PFSK-1 (cell line): ENCODE measurements around the gene ADAMTS16.

Source experiments
- FOXP2 ChIP-seq: optimal IDR thresholded peaks from 2 replicates; pipeline ENCODE3; 2011; ENCODE audit warnings: borderline replicate concordance, control low read depth, inconsistent platforms; ENCODE audit not compliant: insufficient read depth; ENCODE audit errors: extremely low read length, extremely low read depth
- POLR2AphosphoS5 ChIP-seq: IDR thresholded peaks from 2 replicates; pipeline ENCODE4 v1.6.1; 2012; ENCODE audit warnings: low read depth, mild to moderate bottlenecking, control low read depth, low read length, moderate library complexity
- SIN3A ChIP-seq: IDR thresholded peaks from 2 replicates; pipeline ENCODE4 v1.6.1; 2012; ENCODE audit warnings: mild to moderate bottlenecking, low read length, moderate library complexity, borderline replicate concordance; ENCODE audit not compliant: insufficient read depth
- TAF1 ChIP-seq: IDR thresholded peaks from 2 replicates; pipeline ENCODE4 v1.6.1; 2012; ENCODE audit warnings: low read length, control low read depth, borderline replicate concordance; ENCODE audit not compliant: insufficient read depth
- TF ChIP-seq, protein P1 (sequence below), 2 experiments: IDR thresholded peaks; 2 replicates each; pipeline versions ENCODE4 v1.6.1 to v1.8.0; 2011 to 2012; ENCODE audit warnings: low read depth in 2 of 2, low read length in 2 of 2, control low read depth in 1 of 2, inconsistent platforms in 1 of 2, mild to moderate bottlenecking in 1 of 2, moderate library complexity in 1 of 2; ENCODE audit not compliant: insufficient read depth in 1 of 2

Gene ADAMTS16

DNA sequence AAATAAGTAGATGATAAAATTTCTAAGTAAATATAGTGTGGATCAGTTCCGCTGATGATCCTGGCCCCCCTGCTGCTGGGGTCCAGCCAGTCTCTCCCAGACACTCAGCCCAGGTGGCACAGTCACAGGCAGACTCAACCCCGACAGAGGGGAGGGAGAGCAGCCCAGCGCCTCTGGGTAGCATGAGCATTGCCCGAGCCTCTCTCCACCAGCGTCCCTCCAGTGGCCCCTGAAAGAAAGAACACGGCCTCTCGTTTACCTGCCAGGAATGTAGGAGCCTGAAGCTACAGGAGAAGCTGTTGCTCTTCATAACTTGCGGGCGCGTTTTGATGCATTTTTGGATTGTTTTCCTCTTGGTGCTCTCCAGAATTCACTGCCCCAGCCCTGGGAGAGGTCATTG, 213.6 kb downstream of the ADAMTS16 start:
- no peak for TF ChIP-seq POLR2AphosphoS5
- TF ChIP-seq TAF1: no peak
- TF ChIP-seq, protein P1, sequence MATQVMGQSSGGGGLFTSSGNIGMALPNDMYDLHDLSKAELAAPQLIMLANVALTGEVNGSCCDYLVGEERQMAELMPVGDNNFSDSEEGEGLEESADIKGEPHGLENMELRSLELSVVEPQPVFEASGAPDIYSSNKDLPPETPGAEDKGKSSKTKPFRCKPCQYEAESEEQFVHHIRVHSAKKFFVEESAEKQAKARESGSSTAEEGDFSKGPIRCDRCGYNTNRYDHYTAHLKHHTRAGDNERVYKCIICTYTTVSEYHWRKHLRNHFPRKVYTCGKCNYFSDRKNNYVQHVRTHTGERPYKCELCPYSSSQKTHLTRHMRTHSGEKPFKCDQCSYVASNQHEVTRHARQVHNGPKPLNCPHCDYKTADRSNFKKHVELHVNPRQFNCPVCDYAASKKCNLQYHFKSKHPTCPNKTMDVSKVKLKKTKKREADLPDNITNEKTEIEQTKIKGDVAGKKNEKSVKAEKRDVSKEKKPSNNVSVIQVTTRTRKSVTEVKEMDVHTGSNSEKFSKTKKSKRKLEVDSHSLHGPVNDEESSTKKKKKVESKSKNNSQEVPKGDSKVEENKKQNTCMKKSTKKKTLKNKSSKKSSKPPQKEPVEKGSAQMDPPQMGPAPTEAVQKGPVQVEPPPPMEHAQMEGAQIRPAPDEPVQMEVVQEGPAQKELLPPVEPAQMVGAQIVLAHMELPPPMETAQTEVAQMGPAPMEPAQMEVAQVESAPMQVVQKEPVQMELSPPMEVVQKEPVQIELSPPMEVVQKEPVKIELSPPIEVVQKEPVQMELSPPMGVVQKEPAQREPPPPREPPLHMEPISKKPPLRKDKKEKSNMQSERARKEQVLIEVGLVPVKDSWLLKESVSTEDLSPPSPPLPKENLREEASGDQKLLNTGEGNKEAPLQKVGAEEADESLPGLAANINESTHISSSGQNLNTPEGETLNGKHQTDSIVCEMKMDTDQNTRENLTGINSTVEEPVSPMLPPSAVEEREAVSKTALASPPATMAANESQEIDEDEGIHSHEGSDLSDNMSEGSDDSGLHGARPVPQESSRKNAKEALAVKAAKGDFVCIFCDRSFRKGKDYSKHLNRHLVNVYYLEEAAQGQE (IDR thresholded peaks at IDR 0.05; ENCODE audit: insufficient read depth in 1 of 2, low read depth in 2 of 2, low read length in 2 of 2): no peak
- no peak for TF ChIP-seq SIN3A
- TF ChIP-seq FOXP2: no peak

DNA sequence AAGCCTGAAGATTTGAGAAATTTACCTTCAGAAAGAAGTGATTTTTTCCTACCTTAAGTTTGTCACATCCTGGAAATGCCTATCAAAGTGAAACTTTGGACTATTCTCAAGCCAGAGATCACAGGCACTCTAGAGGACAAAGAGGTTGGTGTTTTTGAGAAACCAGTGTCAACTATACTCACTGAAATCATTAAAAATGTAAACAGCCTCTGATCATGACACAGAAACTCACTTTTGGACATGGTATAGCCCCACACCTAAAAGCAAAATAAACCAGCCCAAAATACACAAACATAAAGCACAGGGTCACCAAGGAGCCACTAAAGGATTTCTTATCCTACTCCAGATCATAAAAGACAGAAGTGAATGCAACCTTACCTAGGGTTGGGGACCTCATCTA, 216.6 kb downstream of the ADAMTS16 start:
- TF ChIP-seq POLR2AphosphoS5 (no peak), SIN3A (no peak), TAF1 (no peak), FOXP2 (no peak)
- TF ChIP-seq, protein P1 (IDR thresholded peaks at IDR 0.05; ENCODE audit: insufficient read depth in 1 of 2, low read depth in 2 of 2, low read length in 2 of 2): no peak

- no peak for TF ChIP-seq TAF1
- TF ChIP-seq FOXP2: no peak
- TF ChIP-seq, protein P1 (IDR thresholded peaks at IDR 0.05; ENCODE audit: insufficient read depth in 1 of 2, low read depth in 2 of 2, low read length in 2 of 2): no peak
- no peak for TF ChIP-seq SIN3A
- TF ChIP-seq POLR2AphosphoS5: no peak
Observed at GRCh38 chr5:5359618-5360017, 219.5 kb downstream of the ADAMTS16 start.

GRCh38 chr5:5360363-5360940, 220.3 kb downstream of the ADAMTS16 start:
- TF ChIP-seq TAF1 (no peak), FOXP2 (no peak), POLR2AphosphoS5 (no peak), SIN3A (no peak)
- TF ChIP-seq, protein P1 (IDR thresholded peaks at IDR 0.05; ENCODE audit: insufficient read depth in 1 of 2, low read depth in 2 of 2, low read length in 2 of 2): no peak
